GM13977 (cell line): Measurements from ENCODE around the gene PLCB1.

Experiments
- DNase-seq: peaks from one replicate; pipeline ENCODE4 v3.0.0; 2012; ENCODE audit warnings: low spot score
- in situ Hi-C: fragments of 300-500 bp; cut with MboI; formaldehyde crosslinking; loops from one replicate; pipeline ENCODE4 v1.12.0; 2022; ENCODE audit warnings: low sequenced_read_pairs, low pct_unique_long_range_greater_than_20kb, mixed read lengths, inconsistent platforms; ENCODE audit not compliant: unreplicated experiment
- TF ChIP-seq, protein P1 (sequence below): IDR thresholded peaks from 2 replicates; pipeline ENCODE4 v1.5.1; 2012; ENCODE audit warnings: mild to moderate bottlenecking, control low read depth; ENCODE audit not compliant: insufficient read depth; ENCODE audit errors: extremely low read depth, missing control alignments

PLCB1 gene

DNA sequence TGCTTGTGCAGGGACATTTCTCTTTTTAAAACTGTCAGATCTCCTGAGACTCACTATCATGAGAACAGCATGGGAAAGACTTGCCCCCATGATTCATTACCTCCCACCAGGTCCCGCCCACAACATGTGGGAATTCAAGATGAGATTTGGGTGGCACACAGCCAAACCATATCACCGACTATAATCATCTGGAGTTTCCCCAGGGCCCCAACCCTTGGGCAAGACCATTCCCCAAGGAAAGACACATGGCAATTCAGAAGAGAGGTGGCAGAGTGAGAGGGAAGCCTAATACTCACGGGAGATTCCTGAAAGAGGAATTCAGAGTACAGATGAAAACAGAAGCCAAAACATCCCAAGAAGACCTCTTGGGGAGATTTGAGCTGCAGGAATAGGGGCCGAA, 645.8 kb downstream of the PLCB1 start:
- in situ Hi-C loops: no loop called here
- no peak for DNase-seq
- TF ChIP-seq, protein P1, sequence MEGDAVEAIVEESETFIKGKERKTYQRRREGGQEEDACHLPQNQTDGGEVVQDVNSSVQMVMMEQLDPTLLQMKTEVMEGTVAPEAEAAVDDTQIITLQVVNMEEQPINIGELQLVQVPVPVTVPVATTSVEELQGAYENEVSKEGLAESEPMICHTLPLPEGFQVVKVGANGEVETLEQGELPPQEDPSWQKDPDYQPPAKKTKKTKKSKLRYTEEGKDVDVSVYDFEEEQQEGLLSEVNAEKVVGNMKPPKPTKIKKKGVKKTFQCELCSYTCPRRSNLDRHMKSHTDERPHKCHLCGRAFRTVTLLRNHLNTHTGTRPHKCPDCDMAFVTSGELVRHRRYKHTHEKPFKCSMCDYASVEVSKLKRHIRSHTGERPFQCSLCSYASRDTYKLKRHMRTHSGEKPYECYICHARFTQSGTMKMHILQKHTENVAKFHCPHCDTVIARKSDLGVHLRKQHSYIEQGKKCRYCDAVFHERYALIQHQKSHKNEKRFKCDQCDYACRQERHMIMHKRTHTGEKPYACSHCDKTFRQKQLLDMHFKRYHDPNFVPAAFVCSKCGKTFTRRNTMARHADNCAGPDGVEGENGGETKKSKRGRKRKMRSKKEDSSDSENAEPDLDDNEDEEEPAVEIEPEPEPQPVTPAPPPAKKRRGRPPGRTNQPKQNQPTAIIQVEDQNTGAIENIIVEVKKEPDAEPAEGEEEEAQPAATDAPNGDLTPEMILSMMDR: no peak

DNA sequence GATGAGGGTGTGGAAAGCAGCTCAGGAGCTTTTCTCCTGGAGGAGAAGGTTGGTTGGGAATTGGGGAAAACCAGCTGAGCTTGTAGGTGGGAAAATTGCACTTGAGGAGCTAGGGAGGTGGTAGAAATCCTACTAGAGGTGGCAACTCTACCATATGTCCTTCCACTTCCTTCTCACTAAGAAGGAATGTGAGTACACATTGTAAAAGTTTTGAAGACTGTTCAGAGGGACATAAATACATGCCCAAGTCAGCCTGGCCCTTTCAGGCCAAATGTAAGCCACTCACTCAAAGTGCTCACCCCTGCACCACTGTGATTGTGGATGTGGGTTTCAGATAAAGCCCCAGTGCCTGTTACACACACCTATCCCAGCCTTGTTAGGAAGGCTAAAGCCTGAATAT, 646.3 kb downstream of the PLCB1 start:
- TF ChIP-seq, protein P1: no peak
- DNase-seq: no peak
- in situ Hi-C loops: no loop called here

DNA sequence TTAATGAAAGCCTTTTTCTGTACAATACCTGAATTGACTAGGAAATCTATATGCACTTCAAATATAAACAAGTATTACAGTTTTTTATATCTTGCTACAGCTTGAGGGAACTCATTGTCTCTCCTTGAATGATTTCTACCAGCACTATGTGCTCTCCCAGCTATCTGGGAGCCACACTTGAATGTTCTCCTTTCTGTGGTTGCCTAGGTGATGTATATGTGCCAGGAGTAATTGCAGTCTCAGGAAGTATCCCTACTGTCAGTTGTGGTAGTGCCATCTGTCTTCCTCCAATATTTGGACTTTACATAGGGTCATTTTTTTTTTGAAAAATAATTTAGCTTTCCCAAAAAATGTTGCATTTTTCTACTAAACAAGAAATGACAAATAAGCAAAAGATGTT, 648.8 kb downstream of the PLCB1 start:
- in situ Hi-C loops: no loop called here
- DNase-seq: no peak
- TF ChIP-seq, protein P1: no peak

DNA sequence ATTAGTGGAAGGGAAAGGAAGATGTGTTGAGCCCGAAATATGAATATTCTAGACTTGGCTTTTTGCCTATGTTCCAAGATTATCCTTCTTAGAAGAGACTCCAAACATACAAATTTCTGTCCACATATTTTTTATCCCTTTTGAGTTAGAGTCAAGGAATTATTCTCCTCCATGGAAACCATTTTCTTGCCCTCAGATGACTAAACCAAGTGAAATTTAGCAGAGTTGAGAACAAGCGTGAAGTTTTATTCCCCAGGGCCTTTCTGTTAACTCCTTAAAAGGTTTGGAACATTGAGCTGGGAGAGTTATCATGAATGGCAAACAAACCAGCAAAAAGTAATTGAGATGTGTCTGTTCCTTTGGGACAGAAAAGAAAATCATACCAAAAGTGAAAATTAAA, 650.7 kb downstream of the PLCB1 start:
- in situ Hi-C loops: no loop called here
- no peak for DNase-seq
- TF ChIP-seq, protein P1: no peak

DNA sequence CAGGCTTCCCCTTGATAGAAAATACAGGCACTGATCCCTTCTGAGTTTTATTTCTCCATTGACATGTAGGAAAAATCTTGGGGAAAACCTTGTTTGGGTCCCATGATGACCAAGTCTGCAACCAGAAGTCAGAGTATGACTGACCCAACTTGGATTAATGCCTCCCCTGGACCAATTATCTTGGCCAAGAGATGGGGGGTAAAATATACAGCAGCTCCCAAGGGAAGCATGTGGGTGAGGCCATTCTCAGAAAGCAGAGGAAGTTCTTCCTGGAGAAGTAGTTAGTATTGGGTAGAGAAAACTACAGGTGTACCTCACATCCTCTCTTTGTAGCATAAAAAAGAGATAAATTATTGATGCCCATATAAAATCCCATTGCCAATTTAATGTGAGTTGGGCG, 651.7 kb downstream of the PLCB1 start:
- no peak for DNase-seq
- in situ Hi-C loops: no loop called here
- TF ChIP-seq, protein P1: no peak

DNA sequence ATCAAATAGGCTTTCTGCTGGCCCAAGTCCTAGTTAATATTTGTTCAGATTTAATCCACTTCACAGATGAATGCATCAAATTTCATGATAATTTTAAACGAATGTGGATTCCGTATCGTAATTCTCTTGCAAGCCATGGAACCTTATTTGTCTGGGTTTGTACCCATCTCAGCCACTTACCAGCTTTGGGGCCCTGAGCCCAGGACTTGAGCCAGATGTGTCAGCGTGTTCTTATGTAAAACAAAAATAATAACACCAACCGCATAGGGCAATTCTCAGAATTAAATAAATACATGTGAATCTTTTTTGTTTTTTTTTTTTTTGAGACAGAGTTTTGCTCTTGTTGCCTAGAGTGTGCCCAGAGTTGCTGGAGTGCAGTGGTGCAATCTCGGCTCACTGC, 654.3 kb downstream of the PLCB1 start:
- no peak for DNase-seq
- TF ChIP-seq, protein P1: no peak
- in situ Hi-C loops: no loop called here

DNA sequence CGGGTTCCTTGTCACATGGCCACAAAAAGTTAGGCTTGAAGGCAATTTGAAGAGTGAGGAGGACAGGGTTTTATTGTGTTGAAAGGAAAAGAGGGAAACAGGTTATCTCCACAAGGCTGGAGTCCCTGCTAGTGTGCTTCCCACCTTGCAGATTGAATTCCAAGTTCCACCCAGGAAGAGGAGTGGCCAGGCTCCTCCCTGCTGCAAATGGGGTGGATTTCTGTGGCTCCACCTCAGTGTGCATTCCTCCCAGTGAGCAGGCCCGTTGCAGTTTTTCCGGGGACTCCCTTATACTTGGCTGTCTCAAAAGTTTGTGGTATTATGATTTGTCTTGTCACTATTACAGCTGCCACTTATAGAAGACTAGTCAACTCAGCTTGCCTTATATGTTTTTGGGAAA, 655.0 kb downstream of the PLCB1 start:
- TF ChIP-seq, protein P1: no peak
- DNase-seq: no peak
- in situ Hi-C loops: no loop called here
